Liver (tissue), 9 donors: ENCODE results near the gene PRTFDC1. TPM values are rescaled to one million over a fixed set of nuclear protein-coding genes. Genes with fewer than 3 reads are reported as not detected.

ENCODE experiments used
- DNase-seq: peaks from one replicate; pipeline ENCODE4 v3.0.0-alpha.2; 2017; ENCODE audit warnings: low spot score
- H3K27ac ChIP-seq, 2 donors: one replicate each; pipeline ENCODE4 v1.7.0; 2013; ENCODE audit warnings: inconsistent platforms in 2 of 2, low read length in 2 of 2, control low read depth in 1 of 2, low read depth in 1 of 2, mild to moderate bottlenecking in 1 of 2
- H3K27me3 ChIP-seq, 4 donors: one replicate each; pipeline versions ENCODE4 v1.6.1 to v1.7.0; 2013; ENCODE audit warnings: low read length in 3 of 4, inconsistent platforms in 1 of 4, mild to moderate bottlenecking in 1 of 4, moderate library complexity in 1 of 4; ENCODE audit not compliant: control insufficient read depth in 4 of 4, insufficient read depth in 4 of 4
- H3K36me3 ChIP-seq, 4 donors: one replicate each; pipeline versions ENCODE4 v1.6.1 to v1.7.0; 2013; ENCODE audit warnings: low read length in 3 of 4, mild to moderate bottlenecking in 3 of 4, low read depth in 1 of 4, moderate library complexity in 1 of 4; ENCODE audit not compliant: control insufficient read depth in 4 of 4, insufficient read depth in 3 of 4
- H3K4me1 ChIP-seq, 4 donors: one replicate each; pipeline versions ENCODE4 v1.6.1 to v1.7.0; 2013; ENCODE audit warnings: low read length in 3 of 4, mild to moderate bottlenecking in 3 of 4, moderate library complexity in 1 of 4; ENCODE audit not compliant: control insufficient read depth in 4 of 4, insufficient read depth in 4 of 4
- H3K4me3 ChIP-seq, 3 donors: one replicate each; pipeline versions ENCODE4 v1.6.1 to v1.7.0; 2013; ENCODE audit warnings: low read length in 3 of 3, control low read depth in 1 of 3, low read depth in 1 of 3, mild to moderate bottlenecking in 1 of 3
- H3K9ac ChIP-seq, 2 donors: one replicate each; pipeline ENCODE4 v1.7.0; 2013; ENCODE audit warnings: low read length in 2 of 2, mild to moderate bottlenecking in 2 of 2, moderate library complexity in 2 of 2, control low read depth in 1 of 2, low read depth in 1 of 2
- H3K9me3 ChIP-seq, 4 donors: one replicate each; pipeline versions ENCODE4 v1.6.1 to v1.7.0; 2013; ENCODE audit warnings: low read length in 3 of 4; ENCODE audit not compliant: control insufficient read depth in 4 of 4
- EGR1 ChIP-seq, 2 donors: IDR thresholded peaks; 2 replicates each; pipeline ENCODE4 v1.6.1; 2016 to 2018; ENCODE audit warnings: antibody characterized with exemption in 2 of 2, low read depth in 2 of 2
- FOXA1 ChIP-seq: IDR thresholded peaks from 2 replicates; pipeline ENCODE4 v1.6.1; 2016; ENCODE audit warnings: antibody characterized with exemption
- FOXA2 ChIP-seq: IDR thresholded peaks from 2 replicates; pipeline ENCODE4 v1.6.1; 2016; ENCODE audit warnings: antibody characterized with exemption
- GABPA ChIP-seq, 2 donors: IDR thresholded peaks in 1 of 2; conservative IDR thresholded peaks in 1 of 2; 2 replicates each; pipeline ENCODE4 v1.6.1; 2016; ENCODE audit warnings: antibody characterized with exemption in 2 of 2, mild to moderate bottlenecking in 1 of 2, moderate library complexity in 1 of 2
- HNF4A ChIP-seq, 2 donors: conservative IDR thresholded peaks; 2 replicates each; pipeline ENCODE4 v1.6.1; 2016; ENCODE audit warnings: antibody characterized with exemption in 2 of 2, mild to moderate bottlenecking in 2 of 2
- HNF4G ChIP-seq: IDR thresholded peaks from 2 replicates; pipeline ENCODE4 v1.6.1; 2016; ENCODE audit warnings: antibody characterized with exemption
- NR2F2 ChIP-seq: IDR thresholded peaks from 2 replicates; pipeline ENCODE4 v1.6.1; 2016; ENCODE audit warnings: antibody characterized with exemption
- RXRA ChIP-seq, 2 donors: IDR thresholded peaks; 2 replicates each; pipeline ENCODE4 v1.6.1; 2017 to 2018; ENCODE audit warnings: antibody characterized with exemption in 2 of 2, mild to moderate bottlenecking in 1 of 2
- SP1 ChIP-seq: IDR thresholded peaks from 2 replicates; pipeline ENCODE4 v1.6.1; 2018; ENCODE audit warnings: antibody characterized with exemption, mild to moderate bottlenecking
- TAF1 ChIP-seq: conservative IDR thresholded peaks from 2 replicates; pipeline ENCODE4 v1.6.1; 2016; ENCODE audit warnings: antibody characterized with exemption, mild to moderate bottlenecking
- WGBS: extraction: QIAGEN DNeasy Blood & Tissue Kit; methylation state at CpG from one replicate; pipeline ENCODE4 v1.1.7; 2013; 5-methylcytosine and 5-hydroxymethylcytosine counted together
- polyA plus RNA-seq, 2 donors: library from polyadenylated mRNA; stranded (reverse) in 1 of 2; unstranded in 1 of 2; fragments of 200-250 nt in 1 of 2; fragments of >200 nt in 1 of 2; fragmentation: Nextera tagmentation in 1 of 2; extraction: Ambion mirVana in 1 of 2; gene quantifications; one replicate each; pipeline versions ENCODE4 v1.2.1 to v1.2.3, GENCODE V29; 2013 to 2015
- total RNA-seq, 2 donors: library from RNA; depleted of rRNA; stranded (reverse); fragments of >200 nt; gene quantifications; one replicate each; pipeline ENCODE4 v1.2.3, GENCODE V29; 2014
- TF ChIP-seq, protein P1 (sequence below): IDR thresholded peaks from 2 replicates; pipeline ENCODE4 v1.6.1; 2016; ENCODE audit warnings: antibody characterized with exemption
- TF ChIP-seq, protein P2 (sequence below): fragments of 150-350 bp; IDR thresholded peaks from 2 replicates; pipeline ENCODE4 v1.5.1; 2017; ENCODE audit warnings: improper control_type of control experiment, low read depth, low read length; ENCODE audit not compliant: missing input control
- TF ChIP-seq, protein P3 (sequence below): IDR thresholded peaks from 2 replicates; pipeline ENCODE4 v1.6.1; 2016; ENCODE audit warnings: antibody characterized with exemption
- TF ChIP-seq, protein P4 (sequence below): IDR thresholded peaks from 2 replicates; pipeline ENCODE4 v1.6.1; 2016; ENCODE audit warnings: antibody characterized with exemption, mild to moderate bottlenecking
- TF ChIP-seq, protein P5 (sequence below): IDR thresholded peaks from 2 replicates; pipeline ENCODE4 v1.6.1; 2016; ENCODE audit warnings: antibody characterized with exemption
- donor health status: healthy.
- donor health status: healthy.
- donor health status: healthy.
- donor health status: healthy.
- donor health status: healthy.

Gene PRTFDC1
- total and polyA plus RNA-seq, 4 donors = 0.93 to 3.1 (median 1.9) TPM

DNA sequence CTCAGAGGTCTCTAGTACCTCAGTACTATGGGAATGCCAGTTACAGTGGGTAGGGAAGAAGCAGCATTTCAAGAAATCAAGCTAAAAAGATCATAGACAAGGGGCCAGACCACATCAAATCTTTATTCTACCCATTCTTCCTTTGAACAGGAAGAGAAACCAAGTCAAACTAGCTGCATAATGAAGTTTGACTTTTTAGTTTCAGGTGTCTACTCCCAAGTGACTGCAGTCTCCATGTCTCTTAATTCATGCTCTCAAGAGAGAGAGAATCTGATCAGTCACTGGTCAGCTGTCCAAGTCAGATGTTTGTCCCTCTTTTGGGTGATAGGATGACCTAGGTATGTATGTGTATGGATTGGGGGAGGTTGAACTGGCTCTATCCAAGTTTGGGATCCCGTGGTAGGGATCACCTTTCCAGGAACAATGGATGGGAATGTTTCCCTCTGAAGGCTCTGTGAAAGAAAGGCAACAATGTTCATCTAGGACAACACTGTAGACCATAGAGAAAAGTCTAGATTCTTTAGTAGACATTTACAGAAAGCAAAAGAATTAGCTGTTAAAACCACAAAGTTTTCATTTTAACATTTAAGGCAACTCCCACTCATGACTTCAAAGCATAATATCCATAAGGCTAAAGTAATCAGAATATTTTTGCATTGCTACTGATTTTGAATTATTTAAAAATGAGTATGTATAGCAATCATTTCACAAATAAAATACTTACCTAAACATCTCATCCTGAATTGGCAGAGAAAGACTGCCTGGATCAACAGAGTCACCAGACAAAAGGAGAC, 30.1 kb upstream of the PRTFDC1 start:
- 73% methylated on average over 1 of the region's 1 CpG for WGBS
- H3K27me3 ChIP-seq = no peaks in the 10 kb centered on the region
- TF ChIP-seq FOXA1 = no peak

GRCh38 chr10:24981161-24981710, 28.8 kb upstream of the PRTFDC1 start:
- H3K9me3 ChIP-seq = no peaks in the 10 kb centered on the region
- no peaks in the 10 kb centered on the region for H3K4me1 ChIP-seq
- no peak for DNase-seq
- no peak for TF ChIP-seq RXRA (IDR thresholded peaks at IDR 0.05)
- TF ChIP-seq, protein P1, sequence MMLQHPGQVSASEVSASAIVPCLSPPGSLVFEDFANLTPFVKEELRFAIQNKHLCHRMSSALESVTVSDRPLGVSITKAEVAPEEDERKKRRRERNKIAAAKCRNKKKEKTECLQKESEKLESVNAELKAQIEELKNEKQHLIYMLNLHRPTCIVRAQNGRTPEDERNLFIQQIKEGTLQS = no peak
- TF ChIP-seq HNF4G = no peak
- TF ChIP-seq GABPA (IDR thresholded peaks at IDR 0.05 in 1 of 2, conservative IDR thresholded peaks at IDR 0.05 in 1 of 2) = no peak
- no peak for TF ChIP-seq EGR1 (IDR thresholded peaks at IDR 0.05; ENCODE audit: low read depth in 2 of 2)
- TF ChIP-seq, protein P2, sequence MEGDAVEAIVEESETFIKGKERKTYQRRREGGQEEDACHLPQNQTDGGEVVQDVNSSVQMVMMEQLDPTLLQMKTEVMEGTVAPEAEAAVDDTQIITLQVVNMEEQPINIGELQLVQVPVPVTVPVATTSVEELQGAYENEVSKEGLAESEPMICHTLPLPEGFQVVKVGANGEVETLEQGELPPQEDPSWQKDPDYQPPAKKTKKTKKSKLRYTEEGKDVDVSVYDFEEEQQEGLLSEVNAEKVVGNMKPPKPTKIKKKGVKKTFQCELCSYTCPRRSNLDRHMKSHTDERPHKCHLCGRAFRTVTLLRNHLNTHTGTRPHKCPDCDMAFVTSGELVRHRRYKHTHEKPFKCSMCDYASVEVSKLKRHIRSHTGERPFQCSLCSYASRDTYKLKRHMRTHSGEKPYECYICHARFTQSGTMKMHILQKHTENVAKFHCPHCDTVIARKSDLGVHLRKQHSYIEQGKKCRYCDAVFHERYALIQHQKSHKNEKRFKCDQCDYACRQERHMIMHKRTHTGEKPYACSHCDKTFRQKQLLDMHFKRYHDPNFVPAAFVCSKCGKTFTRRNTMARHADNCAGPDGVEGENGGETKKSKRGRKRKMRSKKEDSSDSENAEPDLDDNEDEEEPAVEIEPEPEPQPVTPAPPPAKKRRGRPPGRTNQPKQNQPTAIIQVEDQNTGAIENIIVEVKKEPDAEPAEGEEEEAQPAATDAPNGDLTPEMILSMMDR = no peak
- TF ChIP-seq SP1 = no peak
- no peak for TF ChIP-seq TAF1
- TF ChIP-seq HNF4A (conservative IDR thresholded peaks at IDR 0.05) = no peak
- TF ChIP-seq, protein P3, sequence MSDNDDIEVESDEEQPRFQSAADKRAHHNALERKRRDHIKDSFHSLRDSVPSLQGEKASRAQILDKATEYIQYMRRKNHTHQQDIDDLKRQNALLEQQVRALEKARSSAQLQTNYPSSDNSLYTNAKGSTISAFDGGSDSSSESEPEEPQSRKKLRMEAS = no peak
- no peak overlapping the region for H3K27ac ChIP-seq
- no peaks in the 10 kb centered on the region for H3K36me3 ChIP-seq
- no peak overlapping the region for H3K9ac ChIP-seq
- no peak overlapping the region for H3K4me3 ChIP-seq
- WGBS = 97% methylated on average over 5 of the region's 5 CpGs
- no peaks in the 10 kb centered on the region for H3K27me3 ChIP-seq

More for the DNA sequence above, 30.1 kb upstream of the PRTFDC1 start:
- Histone ChIP-seq H3K9me3 (no peaks in the 10 kb centered on the region), H3K9ac (no peak overlapping the region), H3K36me3 (no peaks in the 10 kb centered on the region), H3K27ac (no peak overlapping the region), H3K4me1 (no peaks in the 10 kb centered on the region), H3K4me3 (no peak overlapping the region)
- DNase-seq = no peak

DNA sequence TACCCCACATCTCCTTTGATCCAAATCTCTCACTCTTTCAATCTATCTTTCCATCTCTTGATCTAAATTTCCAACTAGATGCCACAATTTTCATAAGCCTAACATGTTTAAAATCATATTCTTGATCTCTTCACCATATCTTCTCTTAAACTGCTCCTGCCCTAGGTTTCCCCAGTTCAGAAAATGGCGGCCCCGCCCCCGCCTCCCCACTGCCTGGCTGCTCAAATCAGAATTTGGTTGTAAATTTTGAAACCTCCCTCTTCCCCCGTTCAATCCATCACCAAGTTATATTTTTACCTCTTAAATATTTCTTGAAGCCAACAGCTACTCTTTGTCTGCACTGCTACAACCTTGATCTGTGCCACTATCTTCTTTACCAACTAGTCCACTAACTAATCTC, 27.3 kb upstream of the PRTFDC1 start:
- WGBS = 92% methylated on average over 4 of the region's 4 CpGs
- Histone ChIP-seq H3K9ac (no peak overlapping the region), H3K9me3 (no peaks in the 10 kb centered on the region), H3K27ac (no peak overlapping the region), H3K36me3 (no peaks in the 10 kb centered on the region), H3K4me3 (no peak overlapping the region), H3K4me1 (no peaks in the 10 kb centered on the region), H3K27me3 (no peaks in the 10 kb centered on the region)
- no peak for DNase-seq
- TF ChIP-seq HNF4A (conservative IDR thresholded peaks at IDR 0.05) = no peak
- no peak for TF ChIP-seq TAF1
- no peak for TF ChIP-seq NR2F2
- no peak for TF ChIP-seq EGR1 (IDR thresholded peaks at IDR 0.05; ENCODE audit: low read depth in 2 of 2)
- TF ChIP-seq, protein P4, sequence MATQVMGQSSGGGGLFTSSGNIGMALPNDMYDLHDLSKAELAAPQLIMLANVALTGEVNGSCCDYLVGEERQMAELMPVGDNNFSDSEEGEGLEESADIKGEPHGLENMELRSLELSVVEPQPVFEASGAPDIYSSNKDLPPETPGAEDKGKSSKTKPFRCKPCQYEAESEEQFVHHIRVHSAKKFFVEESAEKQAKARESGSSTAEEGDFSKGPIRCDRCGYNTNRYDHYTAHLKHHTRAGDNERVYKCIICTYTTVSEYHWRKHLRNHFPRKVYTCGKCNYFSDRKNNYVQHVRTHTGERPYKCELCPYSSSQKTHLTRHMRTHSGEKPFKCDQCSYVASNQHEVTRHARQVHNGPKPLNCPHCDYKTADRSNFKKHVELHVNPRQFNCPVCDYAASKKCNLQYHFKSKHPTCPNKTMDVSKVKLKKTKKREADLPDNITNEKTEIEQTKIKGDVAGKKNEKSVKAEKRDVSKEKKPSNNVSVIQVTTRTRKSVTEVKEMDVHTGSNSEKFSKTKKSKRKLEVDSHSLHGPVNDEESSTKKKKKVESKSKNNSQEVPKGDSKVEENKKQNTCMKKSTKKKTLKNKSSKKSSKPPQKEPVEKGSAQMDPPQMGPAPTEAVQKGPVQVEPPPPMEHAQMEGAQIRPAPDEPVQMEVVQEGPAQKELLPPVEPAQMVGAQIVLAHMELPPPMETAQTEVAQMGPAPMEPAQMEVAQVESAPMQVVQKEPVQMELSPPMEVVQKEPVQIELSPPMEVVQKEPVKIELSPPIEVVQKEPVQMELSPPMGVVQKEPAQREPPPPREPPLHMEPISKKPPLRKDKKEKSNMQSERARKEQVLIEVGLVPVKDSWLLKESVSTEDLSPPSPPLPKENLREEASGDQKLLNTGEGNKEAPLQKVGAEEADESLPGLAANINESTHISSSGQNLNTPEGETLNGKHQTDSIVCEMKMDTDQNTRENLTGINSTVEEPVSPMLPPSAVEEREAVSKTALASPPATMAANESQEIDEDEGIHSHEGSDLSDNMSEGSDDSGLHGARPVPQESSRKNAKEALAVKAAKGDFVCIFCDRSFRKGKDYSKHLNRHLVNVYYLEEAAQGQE = no peak
- TF ChIP-seq, protein P3 = no peak
- TF ChIP-seq HNF4G = no peak
- TF ChIP-seq, protein P2 = no peak
- no peak for TF ChIP-seq FOXA2
- no peak for TF ChIP-seq GABPA (IDR thresholded peaks at IDR 0.05 in 1 of 2, conservative IDR thresholded peaks at IDR 0.05 in 1 of 2)
- TF ChIP-seq, protein P5, sequence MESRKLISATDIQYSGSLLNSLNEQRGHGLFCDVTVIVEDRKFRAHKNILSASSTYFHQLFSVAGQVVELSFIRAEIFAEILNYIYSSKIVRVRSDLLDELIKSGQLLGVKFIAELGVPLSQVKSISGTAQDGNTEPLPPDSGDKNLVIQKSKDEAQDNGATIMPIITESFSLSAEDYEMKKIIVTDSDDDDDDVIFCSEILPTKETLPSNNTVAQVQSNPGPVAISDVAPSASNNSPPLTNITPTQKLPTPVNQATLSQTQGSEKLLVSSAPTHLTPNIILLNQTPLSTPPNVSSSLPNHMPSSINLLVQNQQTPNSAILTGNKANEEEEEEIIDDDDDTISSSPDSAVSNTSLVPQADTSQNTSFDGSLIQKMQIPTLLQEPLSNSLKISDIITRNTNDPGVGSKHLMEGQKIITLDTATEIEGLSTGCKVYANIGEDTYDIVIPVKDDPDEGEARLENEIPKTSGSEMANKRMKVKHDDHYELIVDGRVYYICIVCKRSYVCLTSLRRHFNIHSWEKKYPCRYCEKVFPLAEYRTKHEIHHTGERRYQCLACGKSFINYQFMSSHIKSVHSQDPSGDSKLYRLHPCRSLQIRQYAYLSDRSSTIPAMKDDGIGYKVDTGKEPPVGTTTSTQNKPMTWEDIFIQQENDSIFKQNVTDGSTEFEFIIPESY = no peak
- TF ChIP-seq RXRA (IDR thresholded peaks at IDR 0.05) = no peak
